Measurements from ENCODE around the gene AKAP8. TPM values are rescaled to one million over a fixed set of nuclear protein-coding genes. Genes with fewer than 3 reads are reported as not detected.
A peak's percentile ranks its signal among the peaks of the same experiment; 100 is the strongest.
"Not testable (repeated sequence)": the region's sequence is repeated elsewhere in the genome, so short reads cannot be mapped to it uniquely, and the experiment has no call there.

Gene AKAP8
- total RNA-seq, 4 donors from 2014 or later, result 17.4 to 32.4 (median 21.7) TPM

DNA sequence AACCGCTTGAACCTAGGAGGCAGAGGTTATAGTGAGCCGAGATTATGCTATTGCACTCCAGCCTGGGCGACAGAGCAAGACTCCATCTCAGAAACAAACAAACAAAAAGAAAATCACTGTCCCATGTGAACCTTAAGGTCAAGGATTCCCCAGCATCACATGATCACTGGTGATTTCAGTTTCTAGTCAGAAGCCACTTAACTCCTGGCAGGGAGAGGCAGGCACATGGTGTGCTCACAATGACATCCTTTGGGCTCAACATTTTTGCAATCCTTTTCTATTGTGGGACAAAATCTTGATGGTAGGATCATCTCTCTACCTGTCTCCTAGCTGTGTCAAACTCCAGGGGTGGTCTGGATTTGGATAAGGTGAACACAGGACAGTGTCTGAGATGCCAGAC is 12.1 kb downstream of the AKAP8 start:
- no peak overlapping the region for H3K4me3 ChIP-seq
- H3K9me3 ChIP-seq, result no peaks in the 10 kb centered on the region
- no peaks in the 10 kb centered on the region for H3K27me3 ChIP-seq
- peaks cover 0 to 4% (median 0%) of the 10 kb centered on the region in 3 donors for H3K4me1 ChIP-seq
- H3K27ac ChIP-seq, result no peak overlapping the region
- DNase-seq, result no peak
- intact Hi-C loops (cut with DNase I), result no loop called here
- peaks cover 53 to 95% (median 53%) of the 10 kb centered on the region in 3 donors for H3K36me3 ChIP-seq
- WGBS, 2 donors, result 77 to 91% methylated on average over 3 of the region's 3 CpGs
- TF ChIP-seq POLR2A (IDR thresholded peaks at IDR 0.05), result no peak
- TF ChIP-seq, protein P1, sequence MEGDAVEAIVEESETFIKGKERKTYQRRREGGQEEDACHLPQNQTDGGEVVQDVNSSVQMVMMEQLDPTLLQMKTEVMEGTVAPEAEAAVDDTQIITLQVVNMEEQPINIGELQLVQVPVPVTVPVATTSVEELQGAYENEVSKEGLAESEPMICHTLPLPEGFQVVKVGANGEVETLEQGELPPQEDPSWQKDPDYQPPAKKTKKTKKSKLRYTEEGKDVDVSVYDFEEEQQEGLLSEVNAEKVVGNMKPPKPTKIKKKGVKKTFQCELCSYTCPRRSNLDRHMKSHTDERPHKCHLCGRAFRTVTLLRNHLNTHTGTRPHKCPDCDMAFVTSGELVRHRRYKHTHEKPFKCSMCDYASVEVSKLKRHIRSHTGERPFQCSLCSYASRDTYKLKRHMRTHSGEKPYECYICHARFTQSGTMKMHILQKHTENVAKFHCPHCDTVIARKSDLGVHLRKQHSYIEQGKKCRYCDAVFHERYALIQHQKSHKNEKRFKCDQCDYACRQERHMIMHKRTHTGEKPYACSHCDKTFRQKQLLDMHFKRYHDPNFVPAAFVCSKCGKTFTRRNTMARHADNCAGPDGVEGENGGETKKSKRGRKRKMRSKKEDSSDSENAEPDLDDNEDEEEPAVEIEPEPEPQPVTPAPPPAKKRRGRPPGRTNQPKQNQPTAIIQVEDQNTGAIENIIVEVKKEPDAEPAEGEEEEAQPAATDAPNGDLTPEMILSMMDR (IDR thresholded peaks at IDR 0.05), result no peak

DNA sequence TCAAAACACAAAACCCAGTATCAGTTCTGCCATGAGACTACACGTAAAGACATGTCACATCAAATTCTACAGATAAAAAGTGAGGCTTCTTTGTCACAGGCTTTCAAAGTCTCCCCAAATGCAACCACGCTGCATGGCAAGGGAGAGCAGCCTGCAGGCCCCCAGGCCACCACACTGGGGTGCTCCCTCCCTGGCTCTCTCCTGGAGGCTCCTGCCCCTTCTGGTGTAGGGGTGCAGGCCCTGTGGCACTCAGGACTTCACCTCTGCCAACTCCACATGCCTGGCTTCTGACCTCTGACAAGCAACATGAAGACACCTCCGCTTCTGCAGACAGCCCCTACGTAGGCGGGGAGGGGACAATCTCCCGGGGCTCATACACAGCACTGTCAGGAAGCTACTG is 14.3 kb downstream of the AKAP8 start:
- Histone ChIP-seq H3K9me3 (no peaks in the 10 kb centered on the region), H3K4me3 (no peak overlapping the region), H3K36me3 (peaks cover 44 to 94% (median 48%) of the 10 kb centered on the region in 3 donors), H3K4me1 (peaks cover 0 to 4% (median 0%) of the 10 kb centered on the region in 3 donors), H3K27me3 (no peaks in the 10 kb centered on the region), H3K27ac (no peak overlapping the region)
- intact Hi-C loops (cut with DNase I), result no loop called here
- WGBS, 2 donors, result 93 to 100% methylated on average over 1 to 2 of the region's 6 CpGs
- no peak for DNase-seq
- no peak for TF ChIP-seq POLR2A (IDR thresholded peaks at IDR 0.05)
- TF ChIP-seq, protein P1 (IDR thresholded peaks at IDR 0.05), result no peak

DNA sequence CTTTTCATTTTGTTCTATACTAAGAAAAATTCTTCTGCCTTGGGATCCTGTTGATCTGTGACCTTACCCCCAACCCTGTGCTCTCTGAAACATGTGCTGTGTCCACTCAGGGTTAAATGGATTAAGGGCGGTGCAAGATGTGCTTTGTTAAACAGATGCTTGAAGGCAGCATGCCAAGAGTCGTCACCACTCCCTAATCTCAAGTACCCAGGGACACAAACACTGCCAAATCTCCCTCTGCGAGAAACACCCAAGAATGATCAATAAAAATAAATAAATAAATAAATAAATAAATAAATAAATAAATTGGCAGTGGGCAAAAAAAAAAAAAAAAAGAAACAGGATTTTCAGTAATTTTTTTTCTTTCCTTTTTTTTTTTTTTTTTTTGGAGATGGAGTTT is 15.8 kb downstream of the AKAP8 start:
- H3K27ac ChIP-seq; H3K9me3 ChIP-seq; intact Hi-C loops (cut with DNase I); H3K4me1 ChIP-seq; H3K4me3 ChIP-seq; DNase-seq; H3K27me3 ChIP-seq: not testable (repeated sequence)
- H3K36me3 ChIP-seq, result peaks cover 36 to 94% (median 46%) of the 10 kb centered on the region in 3 donors
- 40% methylated on average over 1 of the region's 3 CpGs for WGBS, 2 donors

DNA sequence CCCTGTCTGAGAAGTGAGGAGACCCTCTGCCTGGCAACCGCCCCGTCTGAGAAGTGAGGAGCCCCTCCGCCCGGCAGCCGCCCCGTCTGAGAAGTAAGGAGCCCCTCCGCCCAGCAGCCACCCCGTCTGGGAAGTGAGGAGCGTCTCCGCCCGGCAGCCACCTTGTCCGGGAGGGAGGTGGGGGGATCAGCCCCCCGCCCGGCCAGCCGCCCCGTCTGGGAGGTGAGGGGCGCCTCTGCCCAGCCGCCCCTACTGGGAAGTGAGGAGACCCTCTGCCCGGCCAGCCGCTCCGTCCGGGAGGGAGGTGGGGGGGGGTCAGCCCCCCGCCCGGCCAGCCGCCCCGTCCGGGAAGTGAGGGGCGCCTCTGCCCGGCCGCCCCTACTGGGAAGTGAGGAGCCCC is 16.5 kb downstream of the AKAP8 start:
- DNase-seq; H3K4me1 ChIP-seq; H3K4me3 ChIP-seq; H3K27ac ChIP-seq; H3K27me3 ChIP-seq; intact Hi-C loops (cut with DNase I); H3K9me3 ChIP-seq: not testable (repeated sequence)
- peaks cover 33 to 94% (median 48%) of the 10 kb centered on the region in 3 donors for H3K36me3 ChIP-seq
- no CpG with 5 or more reads among the region's 30 CpGs for WGBS, 2 donors

DNA sequence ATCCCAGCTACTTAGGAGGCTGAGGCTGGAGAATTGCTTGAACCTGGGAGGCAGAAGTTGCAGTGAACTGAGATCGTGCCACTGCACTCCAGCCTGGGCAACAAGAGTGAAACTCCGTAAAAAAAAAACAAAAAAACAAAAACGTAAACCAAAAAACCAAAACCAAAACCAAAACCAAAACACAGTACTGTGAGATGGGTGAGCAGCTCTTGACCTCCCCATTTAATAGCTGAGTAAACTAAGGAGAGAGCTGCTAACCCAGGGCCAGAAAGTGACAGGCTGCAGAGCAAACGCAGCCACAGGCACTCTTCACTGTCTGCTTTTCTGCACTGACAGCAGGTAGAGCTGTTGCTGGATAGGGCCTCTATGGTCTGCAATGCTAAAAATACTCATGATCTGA is 19.6 kb downstream of the AKAP8 start:
- H3K9me3 ChIP-seq; H3K4me3 ChIP-seq; H3K4me1 ChIP-seq; H3K27me3 ChIP-seq; DNase-seq; intact Hi-C loops (cut with DNase I): not testable (repeated sequence)
- Histone ChIP-seq H3K27ac (peak overlapping the region in 1 of 4 donors; percentile 41), H3K36me3 (peaks cover 25 to 94% (median 60%) of the 10 kb centered on the region in 3 donors)
- 63 to 84% methylated on average over 3 to 4 of the region's 4 CpGs for WGBS, 2 donors

DNA sequence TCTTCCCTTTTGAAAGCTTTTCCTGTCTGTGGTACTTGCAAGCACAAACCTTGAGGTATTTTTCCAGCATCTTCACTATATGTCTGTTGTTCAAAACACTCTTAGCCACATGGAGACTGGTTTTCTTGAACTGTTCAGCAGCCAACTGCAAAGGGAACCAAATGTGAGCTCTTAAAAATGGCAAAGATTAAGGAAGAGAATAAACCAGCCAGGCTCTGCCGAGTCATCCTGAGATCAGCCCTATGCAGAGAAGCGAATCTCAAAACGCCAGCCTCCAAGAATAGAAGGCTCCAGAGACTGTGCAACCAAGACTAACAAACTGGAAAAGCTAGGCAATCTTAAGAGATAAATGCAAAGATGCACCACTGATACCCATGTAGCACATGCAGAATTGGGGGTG is 20.7 kb downstream of the AKAP8 start:
- no peak overlapping the region for H3K4me3 ChIP-seq
- DNase-seq, result no peak
- no peaks in the 10 kb centered on the region for H3K27me3 ChIP-seq
- WGBS, 2 donors, result 79 to 80% methylated on average over 3 of the region's 3 CpGs
- intact Hi-C loops (cut with DNase I), result no loop called here
- H3K4me1 ChIP-seq, result peaks cover 0 to 6% (median 0%) of the 10 kb centered on the region in 3 donors
- H3K27ac ChIP-seq, result peak overlapping the region in 1 of 4 donors; percentile 9
- H3K36me3 ChIP-seq, result peaks cover 22 to 95% (median 66%) of the 10 kb centered on the region in 3 donors
- no peaks in the 10 kb centered on the region for H3K9me3 ChIP-seq
- TF ChIP-seq POLR2A (IDR thresholded peaks at IDR 0.05), result no peak
- TF ChIP-seq, protein P1 (IDR thresholded peaks at IDR 0.05), result no peak

DNA sequence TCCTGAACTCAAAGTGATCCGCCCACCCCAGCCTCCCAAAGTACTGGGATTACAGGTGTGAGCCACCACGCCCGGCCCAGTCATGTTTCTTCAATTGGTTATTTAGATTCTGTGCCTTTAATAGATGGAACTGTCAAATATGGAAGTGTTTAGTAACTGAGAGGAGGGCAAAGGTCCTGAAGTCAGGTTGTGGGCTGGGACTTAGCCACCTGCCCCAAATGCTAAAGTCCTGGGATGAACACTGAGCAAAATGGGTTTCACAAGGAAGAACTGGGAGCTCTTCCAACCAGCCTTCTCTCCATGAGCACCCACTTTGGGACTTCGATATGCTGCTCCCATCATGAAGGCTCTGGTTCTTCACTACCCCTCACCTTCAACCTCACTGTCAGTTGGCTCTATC is 21.7 kb downstream of the AKAP8 start:
- no peak overlapping the region for H3K4me3 ChIP-seq
- H3K27ac ChIP-seq, result no peak overlapping the region
- H3K36me3 ChIP-seq, result peaks cover 22 to 95% (median 70%) of the 10 kb centered on the region in 3 donors
- H3K27me3 ChIP-seq, result no peaks in the 10 kb centered on the region
- WGBS, 2 donors, result 93 to 100% methylated on average over 2 to 4 of the region's 4 CpGs
- peaks cover 0 to 6% (median 0%) of the 10 kb centered on the region in 3 donors for H3K4me1 ChIP-seq
- intact Hi-C loops (cut with DNase I), result no loop called here
- DNase-seq, result no peak
- no peaks in the 10 kb centered on the region for H3K9me3 ChIP-seq
- TF ChIP-seq POLR2A (IDR thresholded peaks at IDR 0.05), result no peak
- TF ChIP-seq, protein P1 (IDR thresholded peaks at IDR 0.05), result no peak

Measured in esophagus squamous epithelium (tissue), 5 donors.